DMS114 treated with DMSO at 0.1 percent for 48 hours (cell line): ENCODE measurements around the gene CELF4.

Experiments used
- DNase-seq: peaks from one replicate; lab custom pipeline; 2025; ENCODE audit not compliant: unreplicated experiment; lab: John Stamatoyannopoulos, UW

CELF4 gene

DNA sequence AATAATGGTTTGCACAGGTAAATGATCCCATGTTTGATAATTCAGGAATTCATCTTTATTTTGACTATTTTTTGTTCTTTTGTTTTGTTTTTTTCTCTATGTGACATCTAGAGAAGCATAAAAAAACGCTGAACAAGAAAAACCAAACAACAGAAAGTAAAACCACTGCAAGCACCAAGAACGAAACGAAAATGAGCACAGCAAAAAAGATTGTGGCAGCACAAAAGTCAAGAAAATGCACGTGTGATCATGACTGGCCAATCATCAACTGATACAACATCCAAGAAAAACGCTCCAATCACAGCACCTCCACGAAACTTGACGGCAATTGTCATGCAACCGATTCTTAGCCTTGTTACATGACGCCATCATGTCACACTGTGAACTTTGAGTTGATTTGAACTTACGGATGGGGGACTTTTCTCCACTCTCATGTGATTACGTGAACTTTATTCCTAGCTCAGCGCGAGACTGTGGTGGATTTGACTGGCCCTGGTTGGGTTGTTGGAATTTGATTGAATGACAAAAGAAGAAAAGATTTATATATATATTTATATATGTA lies 318.7 kb downstream of the CELF4 start:
- no peak for DNase-seq

GRCh38 chr18:37244618-37245017 lies 321.0 kb downstream of the CELF4 start:
- no peak for DNase-seq

DNA sequence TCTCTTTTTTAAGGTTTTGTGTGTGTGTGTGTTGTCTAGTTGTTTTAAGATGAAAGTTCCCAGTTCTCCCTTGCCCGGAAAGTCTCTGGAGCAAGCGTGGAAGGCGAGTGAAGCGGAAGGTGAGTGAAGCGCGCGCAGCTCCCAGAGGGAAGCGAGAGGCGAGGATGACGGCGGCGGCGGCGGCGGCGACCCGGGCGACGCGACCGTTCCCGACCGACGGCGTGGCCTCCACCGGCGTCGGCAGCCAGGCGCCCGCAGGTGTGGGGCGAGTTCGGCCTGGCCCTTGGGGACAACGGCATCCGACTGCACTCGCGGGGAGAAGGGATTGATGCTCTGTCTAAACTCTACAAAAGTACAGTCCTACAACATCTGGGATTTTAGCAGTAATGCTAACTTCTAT lies 321.9 kb downstream of the CELF4 start:
- no peak for DNase-seq

DNA sequence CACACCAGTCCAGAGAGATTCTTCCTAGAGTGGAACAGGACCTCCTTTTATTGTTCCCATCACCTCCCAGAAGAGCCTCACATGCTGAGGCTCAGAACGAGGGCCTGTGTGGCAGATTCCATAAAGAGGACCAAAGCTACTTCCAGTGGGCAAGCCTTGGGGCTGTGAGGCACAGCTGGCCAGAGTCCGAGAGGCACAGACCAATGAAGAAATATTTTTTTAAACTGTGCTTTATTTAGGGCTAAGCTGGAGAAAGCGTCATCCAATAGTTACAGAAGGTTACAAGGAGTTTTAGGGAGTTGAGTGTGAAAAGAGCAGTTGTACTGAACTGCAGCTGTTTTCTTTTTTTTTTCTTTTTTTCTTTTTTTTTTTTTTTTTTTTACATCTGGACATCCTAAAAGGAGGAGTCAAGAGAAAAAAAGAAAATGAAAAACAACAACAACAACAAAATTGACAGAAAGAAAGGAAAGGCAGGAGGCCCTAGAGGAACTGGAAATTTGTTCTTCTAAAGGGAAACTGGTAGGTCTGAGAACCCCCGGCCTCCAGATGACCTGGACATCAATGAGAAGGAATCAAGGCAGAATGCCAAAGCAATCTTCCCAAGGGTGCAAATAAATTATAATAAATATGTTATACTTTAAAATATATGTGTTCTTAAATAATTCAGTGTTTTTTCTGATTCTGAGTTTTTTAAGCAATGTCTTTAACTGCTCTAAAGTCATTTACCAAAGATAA lies 322.6 kb downstream of the CELF4 start:
- DNase-seq = no peak

- DNase-seq = no peak
Observed at GRCh38 chr18:37242091-37242490, 323.5 kb downstream of the CELF4 start.

GRCh38 chr18:37238282-37239108 lies 327.1 kb downstream of the CELF4 start:
- DNase-seq = no peak

- no peak for DNase-seq
Observed at GRCh38 chr18:37235583-37235982, 330.0 kb downstream of the CELF4 start.

DNA sequence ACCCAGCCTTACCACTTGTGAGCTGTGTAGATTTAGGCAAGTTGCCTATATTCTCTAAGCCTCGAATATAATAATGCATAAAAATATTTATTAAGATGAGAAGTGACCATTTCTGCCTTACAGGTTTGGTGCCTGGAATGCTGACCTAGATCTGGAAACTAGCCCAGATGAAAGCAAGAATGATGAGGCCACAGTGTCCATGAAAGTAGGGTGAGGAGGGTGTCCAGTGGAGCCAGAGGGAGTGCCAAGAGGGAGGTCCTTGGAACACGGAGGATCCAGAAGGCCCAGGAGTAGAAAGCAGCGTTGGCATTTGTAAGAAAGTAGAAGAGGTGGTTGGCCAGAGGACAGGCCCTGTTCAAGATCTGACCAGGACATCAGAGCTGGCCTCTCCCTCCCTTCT lies 334.3 kb downstream of the CELF4 start:
- DNase-seq = no peak

DNA sequence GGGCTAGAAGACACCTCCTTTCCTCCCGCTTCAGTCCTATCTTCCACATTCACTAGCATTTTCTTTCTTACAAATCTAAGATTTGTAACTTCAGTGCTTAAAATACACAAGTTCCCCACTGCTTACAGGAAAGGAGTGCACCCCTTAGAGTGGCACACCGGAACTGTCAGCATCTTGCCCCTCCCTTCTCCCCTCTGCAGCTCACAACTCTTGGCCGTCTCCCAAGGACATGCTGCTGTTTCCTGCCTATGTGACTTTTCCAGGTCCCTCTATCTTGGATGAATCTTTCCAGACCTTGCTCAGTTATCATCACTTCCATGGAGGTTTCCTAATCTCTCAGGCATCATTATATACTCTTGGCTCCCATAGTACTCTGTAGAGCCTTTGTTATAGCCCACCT lies 334.8 kb downstream of the CELF4 start:
- no peak for DNase-seq

GRCh38 chr18:37225279-37225678 lies 340.3 kb downstream of the CELF4 start:
- DNase-seq = no peak

DNA sequence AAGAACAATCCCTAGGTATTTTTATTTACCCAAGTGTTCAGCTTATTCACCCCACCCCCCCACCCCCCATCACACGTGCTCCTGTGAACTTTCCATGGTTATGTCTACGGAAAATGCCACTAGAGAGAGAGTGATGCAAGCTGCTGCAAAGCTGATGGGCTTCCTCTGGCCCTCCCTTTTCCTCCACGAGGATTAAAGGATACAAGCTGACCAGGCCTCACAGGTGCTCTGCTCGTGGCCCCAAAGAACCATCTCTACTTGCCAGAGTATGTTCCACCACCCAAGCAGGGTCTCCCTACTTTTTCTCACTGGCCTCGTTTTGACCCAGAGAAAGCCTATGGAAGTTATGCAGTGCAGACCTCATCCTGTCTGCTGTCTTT lies 342.6 kb downstream of the CELF4 start:
- no peak for DNase-seq

DNA sequence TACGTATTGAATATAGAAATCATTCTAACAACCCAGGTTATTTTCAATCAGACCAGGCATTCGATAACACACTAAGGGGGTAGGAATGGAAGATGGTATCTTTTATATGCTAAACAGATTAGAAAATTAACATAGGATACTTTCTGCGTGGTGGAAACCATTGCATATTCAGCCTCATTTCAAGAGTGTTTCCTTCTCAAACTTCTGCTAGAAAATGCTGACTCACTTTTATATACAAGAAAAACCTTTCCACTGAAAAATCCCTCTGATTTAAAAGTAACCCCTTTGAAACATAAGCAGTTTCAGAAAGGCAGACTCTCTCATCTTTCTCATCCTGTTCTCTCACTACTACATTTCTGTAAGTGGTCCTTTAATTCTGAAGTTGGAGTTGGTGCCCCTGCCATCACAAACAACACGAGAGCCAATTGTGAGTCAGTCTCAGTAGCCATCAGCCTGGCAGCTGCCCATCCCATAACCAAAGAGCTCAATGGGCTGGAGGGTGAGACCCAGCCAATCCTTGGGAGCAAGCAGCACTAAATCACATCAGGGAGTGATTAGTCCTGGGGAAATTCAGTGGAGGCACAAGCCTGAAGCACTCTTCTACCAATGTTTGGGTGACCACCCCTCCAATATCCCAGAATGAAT lies 343.1 kb downstream of the CELF4 start:
- DNase-seq = no peak

DNA sequence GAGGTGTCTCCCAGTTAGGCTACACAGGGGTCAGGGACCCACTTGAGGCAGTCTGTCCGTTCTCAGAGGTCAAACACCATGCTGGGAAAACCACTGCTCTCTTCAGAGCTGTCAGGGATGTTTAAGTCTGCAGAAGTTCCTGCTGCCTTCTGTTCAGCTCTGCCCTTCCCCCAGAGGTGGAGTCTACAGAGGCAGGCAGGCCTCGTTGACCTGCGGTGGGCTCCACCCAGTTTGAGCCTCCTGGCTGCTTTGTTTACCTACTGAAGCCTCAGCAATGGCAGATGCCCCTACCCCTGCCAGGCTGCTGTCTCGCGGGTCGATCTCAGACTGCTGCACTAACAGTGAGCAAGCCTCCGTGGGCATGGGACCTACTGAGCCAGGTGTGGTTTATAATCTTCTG lies 346.3 kb downstream of the CELF4 start:
- DNase-seq = no peak

DNA sequence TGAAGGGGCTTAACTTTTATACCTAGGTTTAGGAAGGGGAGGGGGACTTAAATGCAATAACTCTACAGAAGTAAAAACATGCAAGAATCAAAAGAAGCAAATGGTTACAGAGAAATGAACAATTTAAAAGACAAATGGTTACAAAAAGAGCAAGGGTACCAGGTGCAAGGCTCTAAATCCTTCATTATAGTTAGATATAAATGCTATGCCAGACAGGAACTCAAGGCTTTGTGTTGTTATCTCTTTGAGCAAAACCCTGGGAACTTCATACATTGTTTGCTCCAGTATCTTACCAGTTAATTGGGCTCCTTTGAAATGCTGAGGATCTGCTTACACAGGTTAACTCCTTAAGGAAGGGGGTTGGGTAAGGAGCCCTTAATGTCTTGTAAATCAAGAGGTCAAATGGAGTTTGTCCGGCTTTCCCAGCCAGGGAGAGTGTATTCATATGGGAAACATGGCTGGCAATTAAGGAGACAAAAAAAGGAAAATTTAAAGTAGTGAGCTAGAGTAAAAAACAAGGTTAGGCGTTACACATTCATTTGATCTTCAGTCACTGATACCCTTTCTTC lies 347.5 kb downstream of the CELF4 start:
- DNase-seq = no peak

DNA sequence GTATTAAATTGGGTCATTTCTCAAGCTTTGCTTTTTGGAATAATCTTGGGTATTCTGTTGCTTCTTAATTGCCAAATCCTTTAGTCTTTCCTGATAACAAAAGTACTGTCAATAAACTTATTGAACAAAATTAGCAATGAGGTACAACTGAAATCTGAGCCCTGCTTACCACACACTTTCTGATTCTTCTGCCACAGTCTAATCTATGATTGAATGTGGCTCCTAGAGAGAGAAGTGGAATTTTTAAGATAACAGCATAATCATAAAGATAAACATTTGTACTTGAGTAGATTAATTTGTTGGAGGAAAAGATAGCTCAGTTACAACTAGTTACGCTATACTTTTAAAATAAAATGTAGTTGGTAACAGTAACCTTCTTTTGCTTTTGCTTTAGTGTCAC lies 354.8 kb downstream of the CELF4 start:
- DNase-seq = no peak

DNA sequence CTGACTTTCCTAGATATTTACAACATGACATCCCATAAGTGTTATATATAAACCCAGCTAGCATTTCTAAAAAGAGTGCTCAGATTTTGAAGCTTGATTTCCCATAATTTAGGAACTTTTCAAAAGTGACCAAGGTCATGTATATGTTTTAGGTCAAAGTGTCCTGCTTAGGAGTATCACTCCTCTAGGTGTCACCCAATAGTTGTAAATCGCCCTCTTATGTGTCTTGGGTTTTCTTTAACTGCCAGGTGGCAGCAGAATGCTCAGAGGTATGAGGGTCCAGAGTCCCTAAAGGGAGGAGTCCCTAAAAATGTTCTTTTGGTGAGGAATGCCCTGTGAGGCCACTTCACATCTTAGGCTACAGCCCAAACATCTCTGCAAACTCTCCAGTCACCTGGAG lies 358.3 kb downstream of the CELF4 start:
- DNase-seq = no peak

GRCh38 chr18:37199741-37200140 lies 365.9 kb downstream of the CELF4 start:
- DNase-seq = no peak
